SK-N-MC (cell line): Measurements from ENCODE around the gene SLC9A3.

ENCODE experiments used
- EZH2 ChIP-seq: fragments of 200-600 bp; sonication (generic); IDR thresholded peaks from one replicate; pipeline ENCODE4 v1.6.1; 2017; ENCODE audit warnings: antibody characterized with exemption
- FOXP2 ChIP-seq: optimal IDR thresholded peaks from 2 replicates; pipeline ENCODE3; 2011; ENCODE audit warnings: mild to moderate bottlenecking, moderate library complexity; ENCODE audit not compliant: insufficient read depth; ENCODE audit errors: extremely low read length, control extremely low read depth
- POLR2AphosphoS5 ChIP-seq: IDR thresholded peaks from 2 replicates; pipeline ENCODE4 v1.6.1; 2012; ENCODE audit warnings: mild to moderate bottlenecking, low read depth, low read length, borderline replicate concordance

- TF ChIP-seq EZH2 (no peak), POLR2AphosphoS5 (no peak), FOXP2 (no peak)
Measured at GRCh38 chr5:483011-483410, 41.2 kb downstream of the SLC9A3 start.
